Adrenal gland (tissue), 12 donors: ENCODE data around the gene CCK. TPM values are rescaled to one million over a fixed set of nuclear protein-coding genes. Genes with fewer than 3 reads are reported as not detected.
A peak's percentile ranks its signal among the peaks of the same experiment; 100 is the strongest.

ENCODE experiments used
- DNase-seq, 7 donors: peaks; one replicate each; pipeline ENCODE4 v3.0.0-alpha.2; 2019 to 2020
- H3K27ac ChIP-seq, 5 donors: fragments of 200-600 bp; sonication (generic) in 4 of 5; 1 replicate in 3 of 5; 2 replicates in 2 of 5; pipeline versions ENCODE4 v1.5.1 to v1.8.0; 2016 to 2020; ENCODE audit warnings: mild to moderate bottlenecking in 1 of 5
- H3K27me3 ChIP-seq: fragments of 200-600 bp; 2 replicates; pipeline ENCODE4 v1.8.0; 2021
- H3K36me3 ChIP-seq, 2 donors: fragments of 200-600 bp; replicated peaks in 1 of 2; 1 replicate in 1 of 2; 2 replicates in 1 of 2; pipeline versions ENCODE4 v1.5.1 to v1.8.0; 2018 to 2022
- H3K4me1 ChIP-seq, 2 donors: fragments of 200-600 bp; replicated peaks in 1 of 2; 1 replicate in 1 of 2; 2 replicates in 1 of 2; pipeline versions ENCODE4 v1.5.1 to v1.8.0; 2018 to 2021
- H3K4me3 ChIP-seq, 4 donors: fragments of 200-600 bp; sonication (generic) in 3 of 4; one replicate each; pipeline ENCODE4 v1.5.1; 2016 to 2018
- H3K9me3 ChIP-seq, 3 donors: fragments of 200-600 bp; sonication (generic) in 1 of 3; replicated peaks in 1 of 3; 1 replicate in 2 of 3; 2 replicates in 1 of 3; pipeline versions ENCODE4 v1.5.1 to v1.8.0; 2016 to 2021
- POLR2A ChIP-seq, 2 donors: fragments of 450-650 bp; IDR thresholded peaks; one replicate each; pipeline ENCODE4 v1.6.1; 2017; ENCODE audit warnings: antibody characterized with exemption in 2 of 2, mild to moderate bottlenecking in 2 of 2, moderate library complexity in 1 of 2
- WGBS, 4 donors: extraction: QIAGEN DNeasy Blood & Tissue Kit in 2 of 4; methylation state at CpG; one replicate each; pipeline versions ENCODE4 v1.1.5 to v1.1.7; 2013 to 2017; 5-methylcytosine and 5-hydroxymethylcytosine counted together
- intact Hi-C, 2 donors: fragments of 100-400 bp; cut with DNase I; formaldehyde crosslinking; loops; one replicate each; pipeline versions ENCODE4 v1.14.1 to v1.15.0; 2022 to 2023
- polyA plus RNA-seq, 3 donors: library from polyadenylated mRNA; stranded (reverse); fragments of 200-250 nt in 2 of 3; fragments of 350-450 nt in 1 of 3; fragmentation: Illumina TruSeq in 1 of 3; extraction: RNeasy Lipid Tissue Mini Kit (QIAGEN cat#74804) in 1 of 3; gene quantifications; one replicate each; pipeline ENCODE4 v1.2.3, GENCODE V29; 2013 to 2014
- total RNA-seq, 9 donors: library from RNA; depleted of rRNA in 4 of 9; stranded (reverse); fragments of >200 nt in 4 of 9; fragments of 120-200 nt in 1 of 9; fragmentation: NEBNext Ultra II Directional in 1 of 9; extraction: Animal tissue kit (Norgen Biotek cat#: 25700) in 1 of 9; gene quantifications; one replicate each; pipeline versions ENCODE4 v1.1.0 to v1.2.4, GENCODE V29; 2013 to 2023
- TF ChIP-seq, protein P1 (sequence below), 6 experiments: fragments of 450-650 bp in 4 of 6; fragments of 200-600 bp in 2 of 6; sonication (generic) in 1 of 6; IDR thresholded peaks; 1 replicate in 5 of 6; 2 replicates in 1 of 6; pipeline versions ENCODE4 v1.5.1 to v1.8.0; 2016 to 2021; ENCODE audit warnings: antibody characterized with exemption in 6 of 6, mild to moderate bottlenecking in 2 of 6, moderate library complexity in 1 of 6
- donor health status: healthy with polysubstance abuse.
- donor health status: Bipolar disorder and iron deficiency.
- donor health status: DM: yes; HTN: yes; CAD: no.
- donor health status: DM: no; HTN: no; CAD: no.
- donor health status: DM: no; HTN: no; CAD: no.
- donor health status: DM: yes; HTN: yes; CAD: no.

The CCK gene
- total and polyA plus RNA-seq, 12 donors = 0.13 to 5.5 (median 0.59) TPM; not detected in 4

- no peaks in the 10 kb centered on the region for H3K4me1 ChIP-seq
- TF ChIP-seq, protein P1, sequence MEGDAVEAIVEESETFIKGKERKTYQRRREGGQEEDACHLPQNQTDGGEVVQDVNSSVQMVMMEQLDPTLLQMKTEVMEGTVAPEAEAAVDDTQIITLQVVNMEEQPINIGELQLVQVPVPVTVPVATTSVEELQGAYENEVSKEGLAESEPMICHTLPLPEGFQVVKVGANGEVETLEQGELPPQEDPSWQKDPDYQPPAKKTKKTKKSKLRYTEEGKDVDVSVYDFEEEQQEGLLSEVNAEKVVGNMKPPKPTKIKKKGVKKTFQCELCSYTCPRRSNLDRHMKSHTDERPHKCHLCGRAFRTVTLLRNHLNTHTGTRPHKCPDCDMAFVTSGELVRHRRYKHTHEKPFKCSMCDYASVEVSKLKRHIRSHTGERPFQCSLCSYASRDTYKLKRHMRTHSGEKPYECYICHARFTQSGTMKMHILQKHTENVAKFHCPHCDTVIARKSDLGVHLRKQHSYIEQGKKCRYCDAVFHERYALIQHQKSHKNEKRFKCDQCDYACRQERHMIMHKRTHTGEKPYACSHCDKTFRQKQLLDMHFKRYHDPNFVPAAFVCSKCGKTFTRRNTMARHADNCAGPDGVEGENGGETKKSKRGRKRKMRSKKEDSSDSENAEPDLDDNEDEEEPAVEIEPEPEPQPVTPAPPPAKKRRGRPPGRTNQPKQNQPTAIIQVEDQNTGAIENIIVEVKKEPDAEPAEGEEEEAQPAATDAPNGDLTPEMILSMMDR (IDR thresholded peaks at IDR 0.05) = no peak
- no peak for TF ChIP-seq POLR2A (IDR thresholded peaks at IDR 0.05)
- H3K9me3 ChIP-seq = no peaks in the 10 kb centered on the region
- no peak for DNase-seq
- H3K27ac ChIP-seq = no peak overlapping the region
- intact Hi-C loops = no loop called here
- no peak overlapping the region for H3K4me3 ChIP-seq
- H3K36me3 ChIP-seq = no peaks in the 10 kb centered on the region
- peaks cover 11% of the 10 kb centered on the region for H3K27me3 ChIP-seq
Measured at GRCh38 chr3:42235532-42235931, 30.5 kb downstream of the CCK start.

DNA sequence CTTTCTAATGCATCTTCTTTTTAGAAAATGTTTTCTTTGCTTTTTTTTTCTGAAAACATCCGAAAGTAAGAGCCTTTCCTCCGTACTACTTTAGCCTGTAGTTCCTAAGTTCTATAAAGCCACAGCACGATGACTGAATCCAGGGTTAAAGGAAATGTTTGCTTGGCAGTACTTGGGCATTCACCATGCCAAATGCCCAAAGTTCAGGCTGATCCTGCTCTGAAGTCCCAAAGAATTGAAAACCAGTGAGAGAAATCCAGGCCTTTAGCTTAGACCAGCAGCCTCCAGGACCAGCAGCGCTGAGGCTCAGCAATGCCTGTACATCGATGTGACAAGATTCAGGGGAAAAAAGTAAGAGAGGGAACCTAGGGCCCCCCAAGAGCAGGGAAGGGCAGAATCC is 35.1 kb downstream of the CCK start:
- no peaks in the 10 kb centered on the region for H3K4me1 ChIP-seq
- H3K9me3 ChIP-seq = no peaks in the 10 kb centered on the region
- intact Hi-C loops = loop anchor here in 1 of 2 donors (5.0 kb wide), 1 partner anchor 211 kb away; no protein-coding TSS in a partner anchor
- no peaks in the 10 kb centered on the region for H3K36me3 ChIP-seq
- no peak overlapping the region for H3K27ac ChIP-seq
- H3K4me3 ChIP-seq = no peak overlapping the region
- WGBS, 4 donors = 75 to 84% (median 80%) methylated on average over 5 of the region's 5 CpGs
- TF ChIP-seq POLR2A (IDR thresholded peaks at IDR 0.05) = no peak
- TF ChIP-seq, protein P1 (IDR thresholded peaks at IDR 0.05) = no peak
- H3K27me3 ChIP-seq = peaks cover 4% of the 10 kb centered on the region
- DNase-seq = no peak

GRCh38 chr3:42229942-42230688 is 35.9 kb downstream of the CCK start:
- peak in 2 of 7 donors; percentile 8 to 31 for DNase-seq
- H3K4me3 ChIP-seq = no peak overlapping the region
- H3K9me3 ChIP-seq = no peaks in the 10 kb centered on the region
- WGBS, 4 donors = 2 to 47% (median 38%) methylated on average over 4 to 14 of the region's 14 CpGs
- H3K27me3 ChIP-seq = no peaks in the 10 kb centered on the region
- intact Hi-C loops = loop anchor here in 1 of 2 donors (5.0 kb wide), 1 partner anchor 212 kb away; no protein-coding TSS in a partner anchor
- no peaks in the 10 kb centered on the region for H3K36me3 ChIP-seq
- TF ChIP-seq, protein P1 (IDR thresholded peaks at IDR 0.05) = peak; percentile 18 to 58 (median 48)
- no peak for TF ChIP-seq POLR2A (IDR thresholded peaks at IDR 0.05)
- H3K27ac ChIP-seq = no peak overlapping the region
- H3K4me1 ChIP-seq = no peaks in the 10 kb centered on the region

DNA sequence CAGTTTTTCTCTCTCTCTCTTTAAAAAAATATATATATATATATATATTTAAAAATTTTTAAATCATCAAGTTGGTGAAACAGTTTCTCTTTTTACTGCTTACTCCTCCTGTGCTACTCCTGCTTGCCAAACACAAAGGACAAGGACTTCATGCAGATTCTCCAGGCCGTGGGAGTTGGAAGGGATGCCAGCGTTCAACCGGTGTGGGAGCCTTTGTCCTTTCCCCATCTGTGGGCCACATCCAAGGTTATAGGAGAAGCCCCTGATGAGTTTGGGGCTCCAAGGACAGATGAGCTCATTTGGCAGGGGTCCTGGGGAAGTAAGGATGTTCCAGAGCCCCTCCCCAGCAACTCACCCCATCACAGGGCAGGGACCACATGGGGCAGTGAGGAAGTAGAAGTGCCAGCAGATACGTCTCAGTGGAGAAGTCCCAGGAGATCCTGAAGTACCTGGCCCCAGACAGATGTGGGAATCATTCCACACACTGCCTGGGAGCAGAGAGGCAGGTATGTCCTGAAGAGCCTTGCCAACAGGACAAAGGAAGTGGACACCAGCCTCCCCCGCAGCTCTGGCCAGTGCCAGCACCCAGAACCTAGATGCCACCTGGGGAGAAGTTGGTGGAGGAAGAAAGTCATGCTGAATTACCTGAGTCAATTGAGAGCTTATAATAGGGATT is 36.6 kb downstream of the CCK start:
- no peak overlapping the region for H3K27ac ChIP-seq
- no peak overlapping the region for H3K4me3 ChIP-seq
- H3K4me1 ChIP-seq = no peaks in the 10 kb centered on the region
- DNase-seq = no peak
- H3K36me3 ChIP-seq = no peaks in the 10 kb centered on the region
- 46 to 59% (median 50%) methylated on average over 4 to 5 of the region's 5 CpGs for WGBS, 4 donors
- no peaks in the 10 kb centered on the region for H3K9me3 ChIP-seq
- intact Hi-C loops = no loop called here
- H3K27me3 ChIP-seq = no peaks in the 10 kb centered on the region
- TF ChIP-seq, protein P1 (IDR thresholded peaks at IDR 0.05) = no peak
- no peak for TF ChIP-seq POLR2A (IDR thresholded peaks at IDR 0.05)
